GM18520 (cell line): ENCODE data around the gene OPN3.

ENCODE experiments used
- ATAC-seq: cut with Tn5 transposase; IDR thresholded peaks from one replicate; pipeline ENCODE4 v1.9.1; 2021; ENCODE audit not compliant: unreplicated experiment

OPN3 gene

GRCh38 chr1:241592273-241592958 lies 47.8 kb downstream of the OPN3 start:
- ATAC-seq: peak; percentile 66

- no peak for ATAC-seq
Observed at GRCh38 chr1:241591736-241592135, 48.4 kb downstream of the OPN3 start.

- ATAC-seq: no peak
Observed at GRCh38 chr1:241591317-241591716, 48.9 kb downstream of the OPN3 start.

DNA sequence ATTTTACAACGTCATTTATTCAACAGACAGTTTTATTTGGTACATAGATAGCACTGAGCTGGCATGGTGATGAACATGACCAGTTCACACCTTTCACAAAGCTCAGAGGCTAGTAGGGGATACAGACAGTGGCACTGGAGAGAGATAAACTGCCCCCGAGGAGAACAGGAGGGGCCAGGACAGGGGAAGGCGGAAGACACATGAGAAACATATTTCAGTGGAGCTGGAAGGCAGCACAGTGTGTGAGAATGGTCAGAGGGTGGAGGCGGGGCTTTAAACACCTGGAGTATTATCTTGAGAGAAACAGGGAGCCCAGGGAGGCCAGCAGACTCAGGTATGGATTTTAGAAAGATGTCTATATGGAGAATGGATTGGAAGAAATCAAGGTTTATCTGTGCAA lies 49.5 kb downstream of the OPN3 start:
- no peak for ATAC-seq

DNA sequence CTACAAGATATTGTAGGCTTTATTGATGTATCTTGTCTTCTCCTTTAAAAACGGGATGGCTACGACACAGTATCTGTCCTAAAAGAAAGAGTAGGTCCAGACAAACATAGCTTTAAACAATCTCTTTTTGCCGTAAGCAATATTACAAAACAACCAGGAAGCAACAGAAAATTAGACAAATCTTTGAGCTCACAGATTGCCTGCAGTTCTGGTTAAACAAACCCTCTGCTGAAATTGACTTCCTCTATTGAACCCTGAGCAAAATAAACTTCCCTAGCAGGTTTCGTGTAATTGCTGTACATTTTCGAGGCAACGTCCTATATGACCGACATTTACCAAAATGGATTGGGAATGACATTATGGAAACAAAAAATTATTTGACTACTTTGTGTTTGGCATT lies 50.6 kb downstream of the OPN3 start:
- no peak for ATAC-seq

DNA sequence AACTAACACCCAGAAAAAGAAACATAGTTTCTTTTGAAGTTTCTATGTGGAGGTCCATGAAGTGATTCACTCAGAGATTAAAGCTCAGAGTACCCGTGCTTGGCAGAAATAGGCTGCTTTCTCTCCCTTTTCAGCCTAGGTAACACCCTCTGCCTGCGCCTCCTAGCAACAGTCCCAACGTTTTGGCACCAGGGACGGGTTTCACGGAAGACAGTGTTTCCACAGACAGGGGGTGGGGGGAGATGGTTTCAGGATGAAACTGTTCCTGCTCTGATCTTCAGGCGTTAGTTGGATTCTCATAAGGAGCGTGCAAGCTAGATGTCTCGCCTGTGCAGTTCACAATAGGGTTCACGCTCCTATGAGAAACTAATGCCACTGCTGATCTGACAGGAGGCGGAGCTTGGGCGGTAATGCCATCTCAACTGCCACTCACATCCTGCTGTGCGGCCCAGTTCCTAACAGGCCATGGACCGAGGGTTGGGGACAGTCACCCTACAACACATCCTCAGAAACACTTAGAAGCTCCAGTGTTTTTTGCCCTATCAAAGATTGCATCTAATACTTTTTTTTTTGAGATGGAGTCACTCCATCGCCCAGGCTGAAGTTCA lies 53.2 kb downstream of the OPN3 start:
- no peak for ATAC-seq

DNA sequence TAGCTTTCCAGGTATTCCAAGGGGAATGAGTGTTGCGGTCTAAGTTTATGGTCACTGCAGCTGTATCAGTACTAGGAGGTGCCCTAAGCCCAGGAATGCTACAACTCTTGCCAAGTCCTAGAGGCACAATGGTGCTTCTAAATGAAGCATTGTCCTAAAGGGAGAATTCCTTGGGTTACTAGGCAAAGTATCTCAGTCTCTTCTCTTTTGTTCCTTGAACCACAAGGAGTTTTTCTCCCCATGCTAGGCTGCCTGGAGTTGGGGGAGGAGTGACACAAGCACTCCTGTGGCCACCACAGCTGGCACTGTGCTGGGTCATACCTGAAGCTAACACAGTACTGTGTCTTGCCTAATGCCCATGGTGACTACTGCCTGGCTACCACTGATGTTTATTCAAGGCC lies 57.2 kb downstream of the OPN3 start:
- ATAC-seq: no peak

- no peak for ATAC-seq
Observed at GRCh38 chr1:241579434-241579833, 60.7 kb downstream of the OPN3 start.

- no peak for ATAC-seq
Observed at GRCh38 chr1:241574154-241574553, 66.0 kb downstream of the OPN3 start.

- no peak for ATAC-seq
Observed at GRCh38 chr1:241569848-241570247, 70.3 kb downstream of the OPN3 start.

GRCh38 chr1:241560849-241561187 lies 79.4 kb downstream of the OPN3 start:
- no peak for ATAC-seq

GRCh38 chr1:241560146-241560848 lies 79.9 kb downstream of the OPN3 start:
- no peak for ATAC-seq

- no peak for ATAC-seq
Observed at GRCh38 chr1:241557551-241558193, 82.5 kb downstream of the OPN3 start.

GRCh38 chr1:241557031-241557430 lies 83.1 kb downstream of the OPN3 start:
- no peak for ATAC-seq

DNA sequence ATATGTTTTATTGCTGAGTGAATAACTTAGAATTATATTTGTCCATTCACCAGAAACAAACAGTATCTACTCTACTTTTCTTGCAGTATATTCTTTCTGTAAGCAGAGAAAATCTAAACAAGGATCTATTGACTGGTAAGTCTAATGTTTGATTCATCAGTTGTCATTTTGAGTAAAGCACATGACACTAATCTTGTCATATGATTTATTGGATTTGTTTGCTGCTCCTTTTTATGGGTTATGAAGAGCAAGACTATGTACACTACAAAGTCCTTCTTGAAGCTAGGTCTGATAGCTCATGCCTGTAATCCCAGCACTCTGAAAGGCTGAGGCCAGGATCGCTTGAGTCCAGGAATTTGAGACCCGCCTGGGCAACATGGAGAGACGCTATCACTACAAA lies 84.6 kb downstream of the OPN3 start:
- ATAC-seq: no peak

GRCh38 chr1:241553886-241554592 lies 86.1 kb downstream of the OPN3 start:
- ATAC-seq: no peak

GRCh38 chr1:241551759-241552638 lies 88.2 kb downstream of the OPN3 start:
- peak; percentile 46 for ATAC-seq

GRCh38 chr1:241550318-241550717 lies 89.9 kb downstream of the OPN3 start:
- ATAC-seq: no peak

GRCh38 chr1:241548008-241548407 lies 92.2 kb downstream of the OPN3 start:
- ATAC-seq: no peak
